Measurements from ENCODE around the gene TCAIM. TPM values are rescaled to one million over a fixed set of nuclear protein-coding genes. Genes with fewer than 3 reads are reported as not detected.

TCAIM gene
- total and polyA plus RNA-seq, 9 of the 15 experiments (the other 6 are each of a cell fraction or from before 2014, with no cell fraction given): 19.7 to 53.3 (median 36.9) TPM

DNA sequence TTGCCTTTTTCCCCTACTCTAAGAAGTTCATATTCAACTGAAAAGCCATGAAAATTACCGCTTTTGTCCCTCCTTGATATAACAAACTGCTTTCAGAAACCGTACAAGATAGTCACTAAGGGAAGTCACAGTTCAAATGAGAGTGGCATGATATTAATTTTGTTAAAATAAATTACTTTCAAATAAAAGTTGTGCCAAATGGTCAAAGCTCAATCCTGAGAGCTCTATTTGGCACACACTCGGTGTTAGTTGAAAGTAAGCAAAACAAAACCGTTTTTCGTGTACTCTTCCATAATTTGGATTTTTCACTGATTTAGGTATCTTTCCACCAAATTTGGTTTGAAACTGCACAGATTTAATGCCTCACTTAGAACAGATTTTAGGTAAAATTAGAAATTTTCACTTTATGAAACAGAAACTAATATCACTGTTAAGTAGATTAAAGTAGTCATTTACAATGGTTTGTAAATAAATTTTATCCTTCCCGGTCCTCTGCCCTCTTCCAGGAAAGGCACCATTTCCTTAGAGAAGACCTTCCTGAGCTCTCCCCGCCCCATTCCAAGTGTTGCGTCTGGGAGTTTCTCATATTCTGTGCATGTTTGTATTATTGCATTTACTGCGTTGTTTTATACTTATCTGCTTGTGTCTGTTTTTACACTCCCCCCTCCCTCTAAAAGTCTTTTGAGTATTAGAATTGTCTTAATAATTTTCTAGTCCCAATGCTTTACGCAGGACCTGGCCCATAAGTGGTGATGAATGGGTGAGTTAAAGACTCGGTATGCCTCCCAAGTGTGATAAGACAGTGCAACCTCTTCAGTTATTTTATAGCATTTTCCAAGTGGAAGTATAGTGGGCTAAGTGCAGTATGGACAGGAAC is 853 bp downstream of the TCAIM start (continued):
- TF ChIP-seq, protein P1, sequence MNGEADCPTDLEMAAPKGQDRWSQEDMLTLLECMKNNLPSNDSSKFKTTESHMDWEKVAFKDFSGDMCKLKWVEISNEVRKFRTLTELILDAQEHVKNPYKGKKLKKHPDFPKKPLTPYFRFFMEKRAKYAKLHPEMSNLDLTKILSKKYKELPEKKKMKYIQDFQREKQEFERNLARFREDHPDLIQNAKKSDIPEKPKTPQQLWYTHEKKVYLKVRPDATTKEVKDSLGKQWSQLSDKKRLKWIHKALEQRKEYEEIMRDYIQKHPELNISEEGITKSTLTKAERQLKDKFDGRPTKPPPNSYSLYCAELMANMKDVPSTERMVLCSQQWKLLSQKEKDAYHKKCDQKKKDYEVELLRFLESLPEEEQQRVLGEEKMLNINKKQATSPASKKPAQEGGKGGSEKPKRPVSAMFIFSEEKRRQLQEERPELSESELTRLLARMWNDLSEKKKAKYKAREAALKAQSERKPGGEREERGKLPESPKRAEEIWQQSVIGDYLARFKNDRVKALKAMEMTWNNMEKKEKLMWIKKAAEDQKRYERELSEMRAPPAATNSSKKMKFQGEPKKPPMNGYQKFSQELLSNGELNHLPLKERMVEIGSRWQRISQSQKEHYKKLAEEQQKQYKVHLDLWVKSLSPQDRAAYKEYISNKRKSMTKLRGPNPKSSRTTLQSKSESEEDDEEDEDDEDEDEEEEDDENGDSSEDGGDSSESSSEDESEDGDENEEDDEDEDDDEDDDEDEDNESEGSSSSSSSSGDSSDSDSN (IDR thresholded peaks at IDR 0.05; ENCODE audit: borderline replicate concordance in 1 of 2, low read depth in 2 of 2, low read length in 2 of 2): 0 out of 4 replicates have a peak, but pooled peaks of 1 of the 2 experiments have one; percentile 37
- TF ChIP-seq ELF1 (tag; IDR thresholded peaks at IDR 0.05) (peak; percentile 7; the same call in 1 of the 2 replicates), ZNF830 (CRISPR knock-in tag; IDR thresholded peaks at IDR 0.05) (no peak), RB1 (IDR thresholded peaks at IDR 0.05; ENCODE audit: low read depth) (no peak), PHF21A (IDR thresholded peaks at IDR 0.05; ENCODE audit: borderline replicate concordance, low read depth) (peak; percentile 65; the same call in 1 of the 2 replicates), EWSR1 (IDR thresholded peaks at IDR 0.05; ENCODE audit: borderline replicate concordance, low read depth, partially characterized antibody) (no peak), DNMT1 (IDR thresholded peaks at IDR 0.05) (no peak), KAT7 (CRISPR knock-in tag; IDR thresholded peaks at IDR 0.05; ENCODE audit: borderline replicate concordance) (peak; percentile 69; the same call in 1 of the 2 replicates), FOXA3 (CRISPR knock-in tag; conservative IDR thresholded peaks at IDR 0.05 in 1 of 2, IDR thresholded peaks at IDR 0.05 in 1 of 2) (no peak), STAT5A (IDR thresholded peaks at IDR 0.05; ENCODE audit: borderline replicate concordance, low read length) (0 out of 2 replicates have a peak, but pooled peaks have one; percentile 16)

All from K562 (cell line).